Mesenteric fat pad (tissue), 1 donor: ENCODE data around the gene ZCCHC3. TPM values are rescaled to one million over a fixed set of nuclear protein-coding genes. Genes with fewer than 3 reads are reported as not detected.

Source experiments
- DNase-seq: peaks from one replicate; pipeline ENCODE4 v3.0.0-alpha.2; 2020; ENCODE audit warnings: low spot score
- total RNA-seq: library from RNA; stranded (reverse); fragmentation: NEBNext Ultra II Directional; extraction: Animal tissue kit (Norgen Biotek cat#: 25700); gene quantifications from one replicate; pipeline ENCODE4 v1.2.1, GENCODE V29; 2021
- donor health status: DM: yes; HTN: yes; CAD: no.

Gene ZCCHC3
- total RNA-seq, 1 donor from 2014 or later = 9.1 TPM

GRCh38 chr20:311609-312008 is 14.2 kb downstream of the ZCCHC3 start:
- DNase-seq = no peak

- no peak for DNase-seq
Observed at GRCh38 chr20:312067-312466, 14.7 kb downstream of the ZCCHC3 start.

GRCh38 chr20:312866-313265 is 15.5 kb downstream of the ZCCHC3 start:
- DNase-seq = no peak

- DNase-seq = no peak
Observed at GRCh38 chr20:313402-313801, 16.0 kb downstream of the ZCCHC3 start.

- DNase-seq = no peak
Observed at GRCh38 chr20:313948-314347, 16.6 kb downstream of the ZCCHC3 start.

- DNase-seq = no peak
Observed at GRCh38 chr20:316316-317068, 19.1 kb downstream of the ZCCHC3 start.

- DNase-seq = peak; percentile 98
Observed at GRCh38 chr20:324177-325044, 27.0 kb downstream of the ZCCHC3 start.

- DNase-seq = peak; percentile 100
Observed at GRCh38 chr20:325045-325888, 27.9 kb downstream of the ZCCHC3 start, which contains the start of gene SOX12. SOX12 (plus strand) TSS chr20:325552; CDS start chr20:325925, 373 bp downstream.

GRCh38 chr20:325889-326644 is 28.7 kb downstream of the ZCCHC3 start:
- DNase-seq = peak; percentile 91

- DNase-seq = no peak
Observed at GRCh38 chr20:326645-327185, 29.3 kb downstream of the ZCCHC3 start.

GRCh38 chr20:327186-328026 is 30.0 kb downstream of the ZCCHC3 start:
- DNase-seq = peak; percentile 92

- DNase-seq = no peak
Observed at GRCh38 chr20:328027-328974, 30.9 kb downstream of the ZCCHC3 start.

GRCh38 chr20:328975-329695 is 31.8 kb downstream of the ZCCHC3 start:
- no peak for DNase-seq

GRCh38 chr20:329851-330232 is 32.5 kb downstream of the ZCCHC3 start:
- no peak for DNase-seq

GRCh38 chr20:330233-331149 is 33.1 kb downstream of the ZCCHC3 start:
- DNase-seq = no peak

- DNase-seq = no peak
Observed at GRCh38 chr20:334578-334977, 37.2 kb downstream of the ZCCHC3 start.
